OCI-LY7 (cell line): ENCODE data around the gene GRAMD2B.

ENCODE experiments used
- EZH2phosphoT487 ChIP-seq: fragments of 200-600 bp; sonication (generic); IDR thresholded peaks from 2 replicates; pipeline ENCODE4 v1.6.1; 2018; ENCODE audit warnings: low read depth, borderline replicate concordance, mild to moderate bottlenecking, mixed run types, antibody characterized with exemption, low read length, moderate library complexity, mixed read lengths
- TF ChIP-seq, protein P1 (sequence below): fragments of 200-600 bp; sonication (generic); conservative IDR thresholded peaks from 2 replicates; pipeline ENCODE4 v1.5.1; 2014; ENCODE audit warnings: mild to moderate bottlenecking, antibody characterized with exemption, low read length, moderate library complexity, mixed read lengths

DNA sequence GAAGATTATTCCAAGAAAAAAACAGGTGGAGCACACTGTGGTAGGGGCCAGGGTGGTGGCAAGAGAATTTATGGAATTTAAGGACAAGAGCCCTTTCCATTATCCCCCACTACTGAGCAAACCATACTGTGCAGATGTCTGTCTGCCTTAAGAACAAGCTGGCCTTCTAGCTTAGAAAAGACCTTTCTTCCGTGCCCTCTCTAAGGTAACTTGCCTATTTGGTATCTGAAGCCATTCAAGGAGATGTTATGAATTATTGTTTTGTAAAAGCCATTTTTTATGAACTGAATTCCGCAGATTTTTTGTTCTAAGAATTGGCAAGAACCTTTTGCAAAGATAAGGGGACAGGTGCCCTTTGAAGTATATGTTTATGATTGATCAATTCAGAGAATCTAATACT is 20.9 kb downstream of the GRAMD2B start:
- no peak for TF ChIP-seq EZH2phosphoT487
- TF ChIP-seq, protein P1, sequence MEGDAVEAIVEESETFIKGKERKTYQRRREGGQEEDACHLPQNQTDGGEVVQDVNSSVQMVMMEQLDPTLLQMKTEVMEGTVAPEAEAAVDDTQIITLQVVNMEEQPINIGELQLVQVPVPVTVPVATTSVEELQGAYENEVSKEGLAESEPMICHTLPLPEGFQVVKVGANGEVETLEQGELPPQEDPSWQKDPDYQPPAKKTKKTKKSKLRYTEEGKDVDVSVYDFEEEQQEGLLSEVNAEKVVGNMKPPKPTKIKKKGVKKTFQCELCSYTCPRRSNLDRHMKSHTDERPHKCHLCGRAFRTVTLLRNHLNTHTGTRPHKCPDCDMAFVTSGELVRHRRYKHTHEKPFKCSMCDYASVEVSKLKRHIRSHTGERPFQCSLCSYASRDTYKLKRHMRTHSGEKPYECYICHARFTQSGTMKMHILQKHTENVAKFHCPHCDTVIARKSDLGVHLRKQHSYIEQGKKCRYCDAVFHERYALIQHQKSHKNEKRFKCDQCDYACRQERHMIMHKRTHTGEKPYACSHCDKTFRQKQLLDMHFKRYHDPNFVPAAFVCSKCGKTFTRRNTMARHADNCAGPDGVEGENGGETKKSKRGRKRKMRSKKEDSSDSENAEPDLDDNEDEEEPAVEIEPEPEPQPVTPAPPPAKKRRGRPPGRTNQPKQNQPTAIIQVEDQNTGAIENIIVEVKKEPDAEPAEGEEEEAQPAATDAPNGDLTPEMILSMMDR, result no peak
